ENCODE results near the gene SCGN. TPM values are rescaled to one million over a fixed set of nuclear protein-coding genes. Genes with fewer than 3 reads are reported as not detected.
"Not testable (repeated sequence)": the region's sequence is repeated elsewhere in the genome, so short reads cannot be mapped to it uniquely, and the experiment has no call there.

Gene SCGN
- polyA plus RNA-seq, 4 donors = 6.3 to 29.3 (median 12.9) TPM

GRCh38 chr6:25746968-25747367 is 95.0 kb downstream of the SCGN start:
- DNase-seq (peak in 1 of 2 donors; percentile 91), FAIRE-seq (no peak)
- Histone ChIP-seq H3K4me1 (ENCODE audit: control insufficient read depth in 3 of 3, insufficient read depth in 2 of 3, low read depth in 1 of 3, low read length in 2 of 3) (peaks cover 5 to 43% (median 9%) of the 10 kb centered on the region in 3 donors), H3K4me3 (ENCODE audit: low read depth in 1 of 3, low read length in 3 of 3) (no peak overlapping the region), H3K27ac (ENCODE audit: low read depth in 1 of 3, low read length in 2 of 3) (no peak overlapping the region), H3K36me3 (ENCODE audit: control insufficient read depth in 3 of 3, insufficient read depth in 2 of 3, low read depth in 1 of 3, low read length in 3 of 3) (no peaks in the 10 kb centered on the region), H3K9me3 (ENCODE audit: control insufficient read depth in 2 of 2, insufficient read depth in 1 of 2, low read depth in 1 of 2, low read length in 1 of 2) (no peaks in the 10 kb centered on the region), H3K27me3 (ENCODE audit: control insufficient read depth in 3 of 3, insufficient read depth in 3 of 3, low read length in 3 of 3) (no peaks in the 10 kb centered on the region)
- 11 to 64% (median 44%) methylated on average over 1 of the region's 1 CpG for WGBS, 3 donors

DNA sequence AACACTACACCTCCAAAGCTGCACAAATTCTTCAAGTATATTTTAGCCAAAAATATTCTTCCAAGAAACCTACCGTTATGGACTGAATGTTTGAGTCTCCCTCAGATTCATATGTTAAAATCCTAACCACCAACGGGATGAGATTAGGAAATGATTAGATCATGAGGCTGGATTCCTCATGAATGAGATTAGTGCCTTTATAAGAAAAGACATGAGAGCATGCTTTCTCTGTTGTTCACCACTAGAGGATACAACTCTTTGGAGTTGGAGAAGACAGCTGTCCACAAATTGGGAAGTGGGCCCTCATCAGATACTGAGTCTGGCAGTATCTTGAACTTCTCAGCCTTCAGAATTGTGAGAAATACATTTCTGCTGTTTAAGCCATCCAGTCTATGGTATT is 95.5 kb downstream of the SCGN start:
- FAIRE-seq = no peak
- Histone ChIP-seq H3K27ac (ENCODE audit: low read depth in 1 of 3, low read length in 2 of 3) (no peak overlapping the region), H3K27me3 (ENCODE audit: control insufficient read depth in 3 of 3, insufficient read depth in 3 of 3, low read length in 3 of 3) (no peaks in the 10 kb centered on the region), H3K4me1 (ENCODE audit: control insufficient read depth in 3 of 3, insufficient read depth in 2 of 3, low read depth in 1 of 3, low read length in 2 of 3) (peaks cover 5 to 47% (median 12%) of the 10 kb centered on the region in 3 donors), H3K36me3 (ENCODE audit: control insufficient read depth in 3 of 3, insufficient read depth in 2 of 3, low read depth in 1 of 3, low read length in 3 of 3) (no peaks in the 10 kb centered on the region), H3K9me3 (ENCODE audit: control insufficient read depth in 2 of 2, insufficient read depth in 1 of 2, low read depth in 1 of 2, low read length in 1 of 2) (no peaks in the 10 kb centered on the region), H3K4me3 (ENCODE audit: low read depth in 1 of 3, low read length in 3 of 3) (no peak overlapping the region)
- no peak for DNase-seq
- WGBS, 3 donors = 46 to 76% (median 52%) methylated on average over 2 of the region's 2 CpGs

- Histone ChIP-seq H3K27me3 (ENCODE audit: control insufficient read depth in 3 of 3, insufficient read depth in 3 of 3, low read length in 3 of 3) (no peaks in the 10 kb centered on the region), H3K4me1 (ENCODE audit: control insufficient read depth in 3 of 3, insufficient read depth in 2 of 3, low read depth in 1 of 3, low read length in 2 of 3) (peaks cover 5 to 48% (median 12%) of the 10 kb centered on the region in 3 donors), H3K36me3 (ENCODE audit: control insufficient read depth in 3 of 3, insufficient read depth in 2 of 3, low read depth in 1 of 3, low read length in 3 of 3) (no peaks in the 10 kb centered on the region), H3K27ac (ENCODE audit: low read depth in 1 of 3, low read length in 2 of 3) (no peak overlapping the region), H3K9me3 (ENCODE audit: control insufficient read depth in 2 of 2, insufficient read depth in 1 of 2, low read depth in 1 of 2, low read length in 1 of 2) (no peaks in the 10 kb centered on the region), H3K4me3 (ENCODE audit: low read depth in 1 of 3, low read length in 3 of 3) (no peak overlapping the region)
- FAIRE-seq (no peak), DNase-seq (no peak)
Observed at GRCh38 chr6:25748049-25748448, 96.0 kb downstream of the SCGN start.

DNA sequence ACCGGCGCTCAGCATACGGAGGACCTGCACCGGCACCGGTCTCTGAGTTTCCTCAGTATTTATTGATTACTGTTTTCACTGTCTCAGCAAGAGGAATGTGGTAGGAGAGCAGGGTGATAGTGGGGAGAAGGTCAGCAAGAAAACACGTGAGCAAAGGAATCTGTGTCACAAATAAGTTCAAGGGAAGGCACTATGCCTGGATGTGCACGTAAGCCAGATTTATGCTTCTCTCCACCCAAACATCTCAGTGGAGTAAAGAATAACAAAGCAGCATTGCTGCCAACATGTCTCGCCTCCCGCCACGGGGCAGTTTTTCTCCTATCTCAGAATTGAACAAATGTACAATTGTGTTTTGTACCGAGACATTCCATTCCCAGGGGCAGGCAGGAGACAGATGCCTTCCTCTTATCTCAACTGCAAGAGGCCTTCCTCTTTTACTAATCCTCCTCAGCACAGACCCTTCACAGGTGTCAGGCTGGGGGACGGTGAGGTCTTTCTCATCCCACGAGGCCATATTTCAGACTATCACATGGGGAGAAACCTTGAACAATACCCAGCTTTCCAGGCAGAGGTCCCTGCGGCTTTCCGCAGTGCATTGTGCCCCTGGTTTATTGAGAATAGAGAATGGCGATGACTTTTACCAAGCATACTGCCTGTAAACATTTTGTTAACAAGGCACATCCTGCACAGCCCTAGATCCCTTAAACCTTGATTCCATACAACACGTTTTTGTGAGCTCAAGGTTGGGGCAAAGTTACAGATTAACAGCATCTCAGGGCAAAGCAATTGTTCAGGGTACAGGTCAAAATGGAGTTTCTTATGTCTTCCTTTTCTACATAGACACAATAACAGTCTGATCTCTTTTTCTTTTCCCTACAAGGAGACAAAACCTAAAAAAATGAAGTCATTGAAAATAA is 96.8 kb downstream of the SCGN start:
- not testable (repeated sequence) for H3K36me3 ChIP-seq (ENCODE audit: control insufficient read depth in 3 of 3, insufficient read depth in 2 of 3, low read depth in 1 of 3, low read length in 3 of 3); H3K9me3 ChIP-seq (ENCODE audit: control insufficient read depth in 2 of 2, insufficient read depth in 1 of 2, low read depth in 1 of 2, low read length in 1 of 2); H3K27me3 ChIP-seq (ENCODE audit: control insufficient read depth in 3 of 3, insufficient read depth in 3 of 3, low read length in 3 of 3); H3K4me3 ChIP-seq (ENCODE audit: low read depth in 1 of 3, low read length in 3 of 3); DNase-seq; FAIRE-seq
- Histone ChIP-seq H3K27ac (ENCODE audit: low read depth in 1 of 3, low read length in 2 of 3) (peak overlapping the region in 1 of 3 donors; percentile 62), H3K4me1 (ENCODE audit: control insufficient read depth in 3 of 3, insufficient read depth in 2 of 3, low read depth in 1 of 3, low read length in 2 of 3) (peaks cover 5 to 49% (median 15%) of the 10 kb centered on the region in 3 donors)
- WGBS, 3 donors = 49 to 62% (median 54%) methylated on average over 17 of the region's 17 CpGs

DNA sequence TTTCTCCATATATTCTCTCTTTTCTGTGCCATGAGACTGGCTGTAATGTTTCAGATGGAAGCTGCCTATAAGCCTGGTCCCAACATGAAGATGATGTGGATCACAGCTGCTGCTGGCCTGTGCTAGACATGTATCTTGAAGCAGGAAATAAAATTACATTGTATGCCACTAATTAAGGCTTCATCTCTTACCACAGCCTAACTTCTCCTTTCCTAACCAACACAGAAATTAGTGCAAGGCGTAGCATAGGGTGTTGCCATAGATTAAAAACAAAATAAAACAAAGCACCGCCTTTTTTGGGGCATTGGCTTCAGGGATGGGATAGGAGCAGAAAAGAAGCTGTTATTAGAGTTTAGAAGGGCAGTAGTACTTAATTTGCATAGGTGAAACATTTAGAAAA is 97.8 kb downstream of the SCGN start:
- Histone ChIP-seq H3K9me3 (ENCODE audit: control insufficient read depth in 2 of 2, insufficient read depth in 1 of 2, low read depth in 1 of 2, low read length in 1 of 2) (no peaks in the 10 kb centered on the region), H3K36me3 (ENCODE audit: control insufficient read depth in 3 of 3, insufficient read depth in 2 of 3, low read depth in 1 of 3, low read length in 3 of 3) (no peaks in the 10 kb centered on the region), H3K27ac (ENCODE audit: low read depth in 1 of 3, low read length in 2 of 3) (peak overlapping the region in 2 of 3 donors; percentile 11 to 65), H3K27me3 (ENCODE audit: control insufficient read depth in 3 of 3, insufficient read depth in 3 of 3, low read length in 3 of 3) (no peaks in the 10 kb centered on the region), H3K4me3 (ENCODE audit: low read depth in 1 of 3, low read length in 3 of 3) (no peak overlapping the region), H3K4me1 (ENCODE audit: control insufficient read depth in 3 of 3, insufficient read depth in 2 of 3, low read depth in 1 of 3, low read length in 2 of 3) (peaks cover 5 to 55% (median 16%) of the 10 kb centered on the region in 3 donors)
- WGBS, 3 donors = 37 to 44% (median 43%) methylated on average over 2 of the region's 2 CpGs
- FAIRE-seq (no peak), DNase-seq (no peak)

DNA sequence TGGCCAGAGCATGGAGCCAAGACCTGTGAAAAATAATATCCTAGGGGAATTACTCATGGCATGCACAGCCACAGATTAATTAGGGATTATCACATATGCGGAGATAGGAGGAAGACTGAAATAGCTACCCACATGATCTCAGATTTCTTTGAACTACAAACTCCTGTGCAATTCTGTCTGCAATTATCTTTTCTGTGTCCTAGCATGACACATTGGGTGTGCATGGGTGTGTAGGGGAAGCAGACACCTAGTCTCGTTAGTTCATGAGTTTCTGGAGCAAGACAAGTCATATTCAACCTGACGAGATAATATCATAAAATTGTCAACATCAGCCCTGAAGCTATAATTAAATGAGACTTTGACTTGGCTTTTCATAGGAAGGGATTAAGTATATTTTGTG is 98.9 kb downstream of the SCGN start:
- Histone ChIP-seq H3K27ac (ENCODE audit: low read depth in 1 of 3, low read length in 2 of 3) (peak overlapping the region in 2 of 3 donors; percentile 65 to 76), H3K9me3 (ENCODE audit: control insufficient read depth in 2 of 2, insufficient read depth in 1 of 2, low read depth in 1 of 2, low read length in 1 of 2) (no peaks in the 10 kb centered on the region), H3K4me1 (ENCODE audit: control insufficient read depth in 3 of 3, insufficient read depth in 2 of 3, low read depth in 1 of 3, low read length in 2 of 3) (peaks cover 5 to 53% (median 16%) of the 10 kb centered on the region in 3 donors), H3K36me3 (ENCODE audit: control insufficient read depth in 3 of 3, insufficient read depth in 2 of 3, low read depth in 1 of 3, low read length in 3 of 3) (no peaks in the 10 kb centered on the region), H3K27me3 (ENCODE audit: control insufficient read depth in 3 of 3, insufficient read depth in 3 of 3, low read length in 3 of 3) (no peaks in the 10 kb centered on the region), H3K4me3 (ENCODE audit: low read depth in 1 of 3, low read length in 3 of 3) (no peak overlapping the region)
- DNase-seq (peak; percentile 71 to 90), FAIRE-seq (peak; percentile 65)
- WGBS, 3 donors = 12 to 38% (median 28%) methylated on average over 3 of the region's 3 CpGs

Other genes starting within 250 kb of the SCGN start
- 10 to 100 TPM in 3 of 4 donors, 1 to 10 TPM in 1; 3.1 to 46.8 (median 19.9) TPM for gene SLC17A4, start 102.5 kb downstream of the SCGN start, polyA plus RNA-seq
- under 1 TPM in 1 of 4 donors, not detected in 3; 0.07 TPM for gene SLC17A1, start 179.8 kb downstream of the SCGN start, polyA plus RNA-seq
- under 1 TPM in 2 of 4 donors, not detected in 2; 0.04 to 0.55 TPM for gene SLC17A3, start 222.0 kb downstream of the SCGN start, polyA plus RNA-seq

Data from small intestine (tissue), 7 donors.